Activated gamma-delta T cell treated with anti-CD3 and anti-CD28 coated beads, Interleukin-2, amount 50 U/mL, for 16 hours (primary cell): ENCODE measurements around the gene PDGFRA.
A peak's percentile ranks its signal among the peaks of the same experiment; 100 is the strongest.
"Not testable (repeated sequence)": the region's sequence is repeated elsewhere in the genome, so short reads cannot be mapped to it uniquely, and the experiment has no call there.

Experiments used
- DNase-seq: peaks from one replicate; pipeline ENCODE4 v3.0.0-alpha.2; 2020; ENCODE audit warnings: low read depth

Gene PDGFRA

GRCh38 chr4:54227256-54228055 is 1.6 kb upstream of the PDGFRA start:
- no peak for DNase-seq

DNA sequence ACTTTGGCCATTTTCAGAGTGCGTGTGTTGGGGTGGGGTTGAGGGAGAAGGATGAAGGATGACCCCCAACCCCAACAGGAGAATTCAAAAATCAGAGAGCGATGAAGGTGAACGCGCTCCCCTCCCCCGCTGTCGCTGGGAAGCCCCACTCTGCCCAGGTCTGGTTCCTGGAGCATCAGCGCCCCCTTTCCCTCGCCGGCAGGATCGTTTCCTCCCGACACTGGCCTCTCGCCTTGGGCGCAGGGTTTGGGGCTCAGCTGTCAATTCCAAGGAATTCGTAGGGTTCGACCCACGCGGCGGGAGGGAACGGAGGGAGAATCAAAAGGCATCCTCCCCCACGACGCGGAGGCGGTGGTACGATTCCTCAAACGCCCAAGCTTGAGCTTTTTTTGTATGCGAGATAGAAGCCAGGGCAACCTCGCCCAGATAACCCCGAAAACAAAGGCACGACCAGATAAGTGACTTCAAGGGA is 1.0 kb upstream of the PDGFRA start:
- DNase-seq, result no peak

DNA sequence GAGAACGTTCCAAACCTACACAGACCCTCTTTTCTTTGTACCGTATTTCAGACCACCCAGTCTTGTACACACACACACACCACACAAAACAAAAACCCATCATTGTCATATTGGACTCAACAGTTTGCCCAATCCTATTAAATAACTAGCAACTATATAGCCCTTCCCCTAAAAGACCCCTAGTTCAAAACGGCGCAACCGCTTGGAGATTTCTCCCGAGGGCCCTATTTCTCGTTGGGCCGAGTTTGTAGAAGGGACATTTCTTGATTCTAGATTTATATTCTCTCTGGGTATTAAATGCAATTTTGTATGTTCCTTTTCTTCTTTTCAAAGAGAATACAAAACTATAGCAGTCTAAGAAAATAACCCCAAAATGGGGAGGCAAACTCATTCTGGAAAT is 547 bp upstream of the PDGFRA start:
- no peak for DNase-seq

DNA sequence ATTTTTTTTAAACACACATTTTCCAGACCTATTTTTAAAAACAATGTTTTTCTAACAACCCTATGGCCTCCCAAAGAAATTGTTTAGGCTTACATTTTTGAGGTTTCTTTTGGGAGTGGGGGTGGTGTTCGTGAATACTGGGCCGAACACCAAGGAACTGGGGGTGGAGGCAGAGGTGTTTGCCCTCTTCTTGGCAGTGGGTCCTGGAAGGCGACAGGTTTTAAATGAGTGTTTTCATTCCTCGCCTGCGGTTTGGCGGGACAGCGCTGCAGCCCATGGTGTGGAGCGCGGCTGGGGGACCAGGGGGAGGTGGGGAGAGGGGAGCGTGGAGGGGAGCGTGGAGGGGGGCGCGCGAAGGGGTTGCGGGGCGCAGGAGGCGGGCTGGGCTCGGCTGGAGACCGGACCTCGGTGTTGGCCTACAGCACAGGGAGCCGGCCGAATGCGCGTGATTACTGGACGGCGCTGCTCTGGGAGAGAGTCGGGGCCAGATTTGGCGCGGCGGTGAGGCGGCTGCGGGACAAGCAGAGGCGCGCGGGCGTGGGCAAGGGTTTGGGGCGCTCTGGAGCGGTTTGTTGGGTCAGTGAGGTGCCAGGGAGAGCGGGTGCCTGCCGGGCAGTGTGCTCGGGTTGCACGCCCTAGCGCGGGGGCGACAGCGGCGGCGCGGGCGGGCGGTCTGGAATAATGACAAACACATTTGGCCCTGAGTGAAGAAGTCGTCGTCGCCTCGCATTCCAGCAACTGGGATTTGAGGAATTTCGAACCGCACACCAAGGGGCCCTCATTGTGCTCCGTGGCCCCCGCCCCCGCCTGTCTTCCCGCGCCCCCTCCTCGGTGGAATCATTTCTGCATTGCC is 764 bp downstream of the PDGFRA start:
- no peak for DNase-seq

GRCh38 chr4:54230484-54231418 is 1.7 kb downstream of the PDGFRA start:
- no peak for DNase-seq

GRCh38 chr4:54231419-54231767 is 2.3 kb downstream of the PDGFRA start:
- DNase-seq, result no peak

DNA sequence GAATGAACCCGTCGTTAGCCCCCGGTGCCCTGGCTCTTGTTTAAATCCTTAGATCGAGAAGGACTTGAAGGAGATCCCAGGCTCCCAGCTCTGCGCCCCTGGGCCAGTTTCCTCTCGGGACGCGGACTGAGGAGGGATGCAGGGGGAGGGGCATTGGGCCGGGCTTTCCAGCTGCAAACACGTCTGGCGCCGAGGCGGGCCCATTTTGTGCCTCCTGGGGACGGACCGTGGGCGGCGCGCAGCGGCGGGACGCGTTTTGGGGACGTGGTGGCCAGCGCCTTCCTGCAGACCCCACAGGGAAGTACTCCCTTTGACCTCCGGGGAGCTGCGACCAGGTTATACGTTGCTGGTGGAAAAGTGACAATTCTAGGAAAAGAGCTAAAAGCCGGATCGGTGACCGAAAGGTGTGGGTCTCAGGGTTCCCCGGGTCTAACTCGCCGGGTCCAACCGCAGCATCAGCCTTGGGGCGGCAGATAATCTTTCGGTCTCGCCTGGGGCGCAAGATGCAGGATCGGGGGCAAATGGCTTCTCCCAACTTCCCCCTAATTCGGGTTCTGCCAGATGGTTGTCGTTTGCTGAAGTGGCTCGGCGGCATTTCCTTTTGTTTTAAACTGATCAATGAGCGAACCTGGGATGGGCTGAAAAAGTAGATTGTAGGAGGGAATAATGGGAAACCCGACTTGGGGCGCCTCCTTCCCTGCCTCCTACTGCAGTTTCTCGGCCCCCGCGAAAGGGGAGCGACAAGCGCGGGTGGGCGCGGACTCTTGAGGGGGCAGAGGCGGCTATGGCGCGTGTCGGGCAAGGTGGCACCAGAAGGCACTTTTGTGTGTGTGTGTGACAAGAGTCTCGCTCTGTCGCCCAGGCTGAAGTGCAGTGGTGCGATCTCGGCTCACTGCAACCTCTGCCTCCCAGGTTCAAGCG is 2.9 kb downstream of the PDGFRA start:
- no peak for DNase-seq

DNA sequence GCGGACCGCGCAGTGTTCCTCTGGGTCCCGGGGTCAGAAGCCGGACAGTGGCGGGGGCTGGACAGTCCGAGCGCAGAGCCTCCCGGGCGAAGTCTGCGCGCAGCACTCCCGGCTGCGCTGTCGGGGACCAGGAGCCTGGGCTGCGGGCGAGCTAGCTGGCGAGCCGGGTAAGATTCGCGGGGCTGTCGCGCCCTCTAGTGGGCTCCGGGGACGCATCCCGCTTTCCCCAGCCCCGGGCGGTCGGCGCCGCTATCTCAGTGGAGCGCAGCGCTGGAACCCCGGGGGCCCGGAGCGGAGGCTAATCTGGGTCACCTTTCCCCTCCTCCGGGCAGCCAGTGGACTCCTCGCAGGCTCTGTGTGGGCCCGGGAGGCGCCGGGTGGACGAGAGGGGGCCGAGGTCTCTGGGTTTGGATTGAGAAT is 4.2 kb downstream of the PDGFRA start:
- peak; percentile 30 for DNase-seq

- DNase-seq, result peak; percentile 50
Observed at GRCh38 chr4:54233697-54234496, 4.8 kb downstream of the PDGFRA start.

GRCh38 chr4:54234497-54235205 is 5.6 kb downstream of the PDGFRA start:
- DNase-seq, result no peak

DNA sequence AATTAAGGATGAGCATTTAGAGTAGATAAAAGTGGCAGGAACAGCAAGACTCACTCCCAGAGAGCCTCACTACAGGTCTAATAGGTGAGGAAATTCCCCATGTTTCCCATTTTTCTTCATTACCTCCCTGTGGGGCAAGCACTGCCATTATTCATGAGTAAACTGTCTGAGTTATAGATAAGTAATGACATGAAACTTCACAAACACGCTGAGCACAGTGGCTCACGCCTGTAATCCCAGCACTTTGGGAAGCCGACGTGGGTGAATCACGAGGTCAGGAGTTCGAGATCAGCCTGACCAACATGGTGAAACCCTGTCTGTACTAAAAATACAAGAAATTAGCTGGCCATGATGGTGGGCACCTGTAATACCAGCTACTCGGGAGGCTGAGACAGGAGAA is 7.2 kb downstream of the PDGFRA start:
- not testable (repeated sequence) for DNase-seq

DNA sequence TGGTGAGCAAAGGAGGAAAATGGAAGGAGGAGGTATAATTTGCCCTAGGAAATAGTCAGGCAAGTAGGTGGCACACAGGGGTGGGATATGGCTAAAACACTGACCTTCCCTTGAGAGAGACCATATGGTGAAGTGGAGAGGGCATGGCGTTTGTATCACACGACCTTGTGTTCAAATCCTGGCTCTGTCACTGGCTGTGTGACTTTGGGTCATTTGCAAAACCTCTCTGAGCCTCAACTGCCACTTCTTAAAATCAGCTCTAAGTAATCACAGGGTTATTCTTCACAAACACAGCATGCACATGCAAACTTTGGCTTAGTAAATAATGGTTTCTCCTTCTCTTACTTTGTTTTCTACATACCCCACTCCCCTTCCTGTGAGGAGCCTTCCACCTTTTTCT is 8.7 kb downstream of the PDGFRA start:
- no peak for DNase-seq

- DNase-seq, result no peak
Observed at GRCh38 chr4:54238389-54238788, 9.3 kb downstream of the PDGFRA start.

- not testable (repeated sequence) for DNase-seq
Observed at GRCh38 chr4:54241268-54241823, 12.3 kb downstream of the PDGFRA start.

DNA sequence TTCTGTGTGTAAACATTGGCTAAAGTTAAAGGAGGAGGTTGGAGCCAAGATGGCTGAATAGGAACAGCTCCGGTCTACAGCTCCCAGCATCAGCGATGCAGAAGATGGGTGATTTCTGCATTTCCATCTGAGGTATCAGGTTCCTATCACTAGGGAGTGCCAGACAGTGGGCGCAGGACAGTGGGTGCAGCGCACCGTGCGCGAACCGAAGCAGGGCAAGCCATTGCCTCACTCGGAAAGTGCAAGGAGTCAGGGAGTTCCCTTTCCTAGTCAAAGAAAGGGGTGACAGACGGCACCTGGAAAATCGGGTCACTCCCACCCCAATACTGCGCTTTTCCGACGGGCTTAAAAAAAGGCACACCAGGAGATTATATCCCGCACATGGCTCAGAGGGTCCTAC is 14.4 kb downstream of the PDGFRA start:
- DNase-seq, result not testable (repeated sequence)

- not testable (repeated sequence) for DNase-seq
Observed at GRCh38 chr4:54252312-54252711, 23.2 kb downstream of the PDGFRA start.

DNA sequence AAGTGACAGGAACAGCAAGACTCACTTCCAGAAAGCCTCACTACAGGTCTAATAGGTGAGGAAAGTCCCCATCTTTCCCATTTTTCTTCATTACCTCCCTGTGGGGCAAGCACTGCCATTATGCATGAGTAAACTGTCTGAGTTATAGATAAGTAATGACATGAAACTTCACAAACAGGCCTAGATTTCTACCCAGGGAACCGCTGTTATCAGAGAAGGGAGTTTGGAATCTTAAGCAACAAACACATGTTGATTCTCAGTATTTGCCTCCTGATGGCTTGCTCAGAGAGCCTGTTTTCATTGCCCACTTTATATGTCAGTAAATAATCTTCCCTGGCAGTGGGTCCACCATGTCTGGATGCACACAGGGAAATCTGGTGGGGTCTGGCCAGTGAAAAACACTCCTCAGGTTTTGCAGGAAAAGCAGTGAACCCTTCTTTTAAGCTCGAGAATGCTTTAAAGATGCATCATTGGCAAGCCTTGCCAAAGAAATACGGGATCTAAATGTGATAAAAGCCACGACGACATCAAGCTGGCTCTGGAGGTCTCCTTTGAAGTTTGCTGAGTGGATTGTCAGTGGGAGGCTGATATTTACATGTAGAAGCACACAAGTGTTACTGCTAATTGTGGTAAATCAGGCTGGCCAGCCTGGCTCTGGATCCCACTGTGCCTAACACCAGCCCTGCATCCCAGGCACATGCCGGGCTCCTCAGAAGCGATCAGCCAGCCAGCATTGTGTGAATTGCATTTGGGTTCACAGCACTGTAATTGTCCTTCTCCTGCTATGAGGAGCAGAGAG is 25.2 kb downstream of the PDGFRA start:
- DNase-seq, result no peak

GRCh38 chr4:54254915-54255246 is 25.8 kb downstream of the PDGFRA start:
- DNase-seq, result no peak
